HepG2 (cell line): ENCODE data around the gene PPP2R2B. TPM values are rescaled to one million over a fixed set of nuclear protein-coding genes. Genes with fewer than 3 reads are reported as not detected.

Experiments
- ATAC-seq: fragments of 200-7000 bp; cut with Tn5 transposase; 3 replicates; pipeline ENCODE4 v1.9.1; 2020; ENCODE audit warnings: mild to moderate bottlenecking, moderate library complexity
- BruUV-seq: library from RNA; stranded (reverse); fragments of 400-500 nt; replicated peaks from 2 replicates; lab custom pipeline; 2021; lab: Mats Ljungman, UMichigan
- CTCF ChIA-PET: fragments of 300-600 bp; formaldehyde crosslinking; extraction: SDS; loops from one replicate; lab custom pipeline; 2021; ENCODE audit warnings: low total read pairs, inconsistent platforms, low intra/inter-chr PET ratio; lab: Yijun Ruan, JAX
- POLR2A ChIA-PET: fragments of 350-600 bp; sonication (Branson Sonifier 250); formaldehyde crosslinking; loops from one replicate; lab custom pipeline; 2020; ENCODE audit warnings: antibody characterized with exemption, inconsistent platforms; lab: Yijun Ruan, JAX
- DNase-seq: peaks from one replicate; pipeline ENCODE4 v3.0.0-alpha.2; 2015; ENCODE audit warnings: low spot score
- FAIRE-seq: peaks from 3 replicates; lab custom pipeline; 2011; peaks lifted over from hg19 to GRCh38; lab: Jason Lieb, UNC
- H2AFZ ChIP-seq: one replicate; pipeline ENCODE4 v1.6.1; 2011; ENCODE audit warnings: low read length, inconsistent platforms
- H3K27ac ChIP-seq: fragments of 300-600 bp; 3 replicates; pipeline ENCODE4 v1.8.0; 2011; ENCODE audit warnings: mixed run types, mild to moderate bottlenecking, mixed read lengths, low read length, inconsistent platforms; ENCODE audit not compliant: insufficient read depth; ENCODE audit errors: extremely low read length
- H3K27me3 ChIP-seq, 2 experiments: fragments of 200-600 bp in 1 of 2; 2 replicates in 1 of 2; 3 replicates in 1 of 2; pipeline versions ENCODE4 v1.6.0 to v1.8.0; 2011; ENCODE audit warnings: low read length in 2 of 2, mild to moderate bottlenecking in 2 of 2, moderate library complexity in 2 of 2, inconsistent platforms in 1 of 2; ENCODE audit not compliant: insufficient read depth in 2 of 2, control insufficient read depth in 1 of 2
- H3K36me3 ChIP-seq, 2 experiments: fragments of 200-600 bp in 1 of 2; replicated peaks in 1 of 2; 2 replicates in 1 of 2; 3 replicates in 1 of 2; pipeline versions ENCODE4 v1.5.1 to v1.8.0; 2011; ENCODE audit warnings: low read length in 2 of 2, inconsistent platforms in 1 of 2; ENCODE audit not compliant: insufficient read depth in 2 of 2, control insufficient read depth in 1 of 2
- H3K4me1 ChIP-seq: 2 replicates; pipeline ENCODE4 v1.5.1; 2012; ENCODE audit warnings: low read length, inconsistent platforms; ENCODE audit not compliant: insufficient read depth
- H3K4me2 ChIP-seq: 2 replicates; pipeline ENCODE4 v1.6.0; 2011; ENCODE audit warnings: low read depth, low read length, inconsistent platforms
- H3K4me3 ChIP-seq, 3 experiments: fragments of 200-600 bp in 1 of 3; sonication (generic), shearing (Covaris generic) in 1 of 3; replicated peaks in 1 of 3; 2 replicates each; pipeline ENCODE4 v1.5.1; 2011 to 2016; ENCODE audit warnings: low read length in 3 of 3, inconsistent platforms in 2 of 3, low read depth in 2 of 3, mild to moderate bottlenecking in 2 of 3, control low read depth in 1 of 3, mixed read lengths in 1 of 3; ENCODE audit not compliant: insufficient read depth in 1 of 3
- H3K79me2 ChIP-seq: one replicate; pipeline ENCODE4 v1.6.1; 2011; ENCODE audit warnings: low read length, inconsistent platforms; ENCODE audit not compliant: insufficient read depth
- H3K9ac ChIP-seq: 2 replicates; pipeline ENCODE4 v1.6.0; 2011; ENCODE audit warnings: mild to moderate bottlenecking, low read depth, low read length, inconsistent platforms; ENCODE audit not compliant: insufficient read depth
- H3K9me3 ChIP-seq: 2 replicates; pipeline ENCODE4 v1.5.1; 2012; ENCODE audit warnings: mild to moderate bottlenecking, low read length
- H4K20me1 ChIP-seq: 2 replicates; pipeline ENCODE4 v1.6.0; 2011; ENCODE audit warnings: inconsistent platforms, mild to moderate bottlenecking, low read length, moderate library complexity; ENCODE audit not compliant: insufficient read depth
- HMG20B ChIP-seq: conservative IDR thresholded peaks from 2 replicates; pipeline ENCODE4 v1.6.1; 2016; ENCODE audit warnings: missing genetic modification reagents, missing compliant biosample characterization
- HOXD1 ChIP-seq: sonication (generic); formaldehyde crosslinking; IDR thresholded peaks from 2 replicates; pipeline ENCODE4 v1.5.0; 2020; ENCODE audit warnings: missing genetic modification reagents
- KDM2A ChIP-seq: sonication (generic); formaldehyde crosslinking; IDR thresholded peaks from 2 replicates; pipeline ENCODE4 v1.4.0; 2020; ENCODE audit warnings: low read depth, missing genetic modification reagents, borderline replicate concordance
- MYNN ChIP-seq: sonication (generic); formaldehyde crosslinking; IDR thresholded peaks from 2 replicates; pipeline ENCODE4 v1.4.0; 2020; ENCODE audit warnings: mild to moderate bottlenecking, low read depth, missing genetic modification reagents
- RORA ChIP-seq: sonication (generic); formaldehyde crosslinking; IDR thresholded peaks from 2 replicates; pipeline ENCODE4 v1.5.0; 2020; ENCODE audit warnings: mild to moderate bottlenecking, missing genetic modification reagents, moderate library complexity
- SALL1 ChIP-seq: sonication (generic); formaldehyde crosslinking; IDR thresholded peaks from 2 replicates; pipeline ENCODE4 v1.8.0; 2022; ENCODE audit warnings: mild to moderate bottlenecking, missing genetic modification reagents
- SAP130 ChIP-seq: IDR thresholded peaks from 2 replicates; pipeline ENCODE4 v1.6.1; 2016; ENCODE audit warnings: low read depth
- XRCC5 ChIP-seq: fragments of 200-400 bp; formaldehyde crosslinking; optimal IDR thresholded peaks from 2 replicates; pipeline ENCODE3; 2017; ENCODE audit warnings: mild to moderate bottlenecking, low read length
- ZBTB20 ChIP-seq: sonication (generic); formaldehyde crosslinking; IDR thresholded peaks from 2 replicates; pipeline ENCODE4 v1.8.1; 2023; ENCODE audit warnings: missing genetic modification reagents, low read depth, mild to moderate bottlenecking, borderline replicate concordance
- ZFAT ChIP-seq: sonication (generic); formaldehyde crosslinking; conservative IDR thresholded peaks from 2 replicates; pipeline ENCODE4 v1.8.1; 2023; ENCODE audit warnings: missing genetic modification reagents, inconsistent platforms
- ZNF101 ChIP-seq: sonication (generic); formaldehyde crosslinking; IDR thresholded peaks from 2 replicates; pipeline ENCODE4 v1.4.0; 2020; ENCODE audit warnings: mild to moderate bottlenecking, low read depth, missing genetic modification reagents, borderline replicate concordance
- ZNF563 ChIP-seq: sonication (generic); formaldehyde crosslinking; IDR thresholded peaks from 2 replicates; pipeline ENCODE4 v1.8.0; 2022; ENCODE audit warnings: mild to moderate bottlenecking, moderate library complexity, missing genetic modification reagents
- ZNF629 ChIP-seq: sonication (generic); formaldehyde crosslinking; conservative IDR thresholded peaks from 2 replicates; pipeline ENCODE4 v1.5.0; 2020; ENCODE audit warnings: missing genetic modification reagents
- WGBS: methylation state at CpG from one replicate; pipeline ENCODE4 v1.1.6; 2017; ENCODE audit warnings: low lambda C conversion rate; 5-methylcytosine and 5-hydroxymethylcytosine counted together
- in situ Hi-C: cut with HindIII; loops from 2 replicates; pipeline ENCODE4 v1.10.0; 2017; ENCODE audit warnings: low pct_unique_long_range_greater_than_20kb; ENCODE audit not compliant: extremely low pct_ligation_motif_present
- intact Hi-C: fragments of 100-400 bp; cut with micrococcal nuclease; formaldehyde crosslinking; loops from one replicate; pipeline ENCODE4 v1.10.0; 2022; ENCODE audit not compliant: unreplicated experiment
- polyA plus RNA-seq, 8 experiments: library from polyadenylated mRNA; depleted of rRNA in 3 of 8; stranded (reverse) in 7 of 8; unstranded in 1 of 8; fragments of >200 nt; fragmentation: Illumina TruSeq in 4 of 8; extraction: Trizol in 4 of 8; gene quantifications; 2 replicates each; pipeline versions ENCODE4 v1.2.1 to v1.2.3, GENCODE V29; 2011 to 2016; ENCODE audit warnings: low read depth in 4 of 8, missing spikeins in 1 of 8, mixed read lengths in 1 of 8; ENCODE audit not compliant: insufficient read depth in 1 of 8
- total RNA-seq, 5 experiments: library from RNA; depleted of rRNA; stranded (reverse); fragments of >200 nt; fragmentation: Illumina TruSeq; extraction: Trizol; gene quantifications; 2 replicates each; pipeline ENCODE4 v1.2.3, GENCODE V29; 2016; ENCODE audit warnings: low read depth in 1 of 5
- TF ChIP-seq, protein P1 (sequence below): sonication (generic); formaldehyde crosslinking; IDR thresholded peaks from 2 replicates; pipeline ENCODE4 v1.4.0; 2020; ENCODE audit warnings: missing genetic modification reagents
- TF ChIP-seq, protein P2 (sequence below): sonication (generic); formaldehyde crosslinking; IDR thresholded peaks from 2 replicates; pipeline ENCODE4 v1.4.0; 2020; ENCODE audit warnings: missing genetic modification reagents
- TF ChIP-seq, protein P3 (sequence below): sonication (generic); formaldehyde crosslinking; IDR thresholded peaks from 2 replicates; pipeline ENCODE4 v1.5.0; 2020; ENCODE audit warnings: missing genetic modification reagents
- TF ChIP-seq, protein P4 (sequence below): sonication (generic); formaldehyde crosslinking; conservative IDR thresholded peaks from 2 replicates; pipeline ENCODE4 v1.4.0; 2020; ENCODE audit warnings: missing genetic modification reagents

PPP2R2B gene
- total and polyA plus RNA-seq, 2 of the 13 experiments (the other 11 are each of a cell fraction or from before 2014, with no cell fraction given), result not detected

DNA sequence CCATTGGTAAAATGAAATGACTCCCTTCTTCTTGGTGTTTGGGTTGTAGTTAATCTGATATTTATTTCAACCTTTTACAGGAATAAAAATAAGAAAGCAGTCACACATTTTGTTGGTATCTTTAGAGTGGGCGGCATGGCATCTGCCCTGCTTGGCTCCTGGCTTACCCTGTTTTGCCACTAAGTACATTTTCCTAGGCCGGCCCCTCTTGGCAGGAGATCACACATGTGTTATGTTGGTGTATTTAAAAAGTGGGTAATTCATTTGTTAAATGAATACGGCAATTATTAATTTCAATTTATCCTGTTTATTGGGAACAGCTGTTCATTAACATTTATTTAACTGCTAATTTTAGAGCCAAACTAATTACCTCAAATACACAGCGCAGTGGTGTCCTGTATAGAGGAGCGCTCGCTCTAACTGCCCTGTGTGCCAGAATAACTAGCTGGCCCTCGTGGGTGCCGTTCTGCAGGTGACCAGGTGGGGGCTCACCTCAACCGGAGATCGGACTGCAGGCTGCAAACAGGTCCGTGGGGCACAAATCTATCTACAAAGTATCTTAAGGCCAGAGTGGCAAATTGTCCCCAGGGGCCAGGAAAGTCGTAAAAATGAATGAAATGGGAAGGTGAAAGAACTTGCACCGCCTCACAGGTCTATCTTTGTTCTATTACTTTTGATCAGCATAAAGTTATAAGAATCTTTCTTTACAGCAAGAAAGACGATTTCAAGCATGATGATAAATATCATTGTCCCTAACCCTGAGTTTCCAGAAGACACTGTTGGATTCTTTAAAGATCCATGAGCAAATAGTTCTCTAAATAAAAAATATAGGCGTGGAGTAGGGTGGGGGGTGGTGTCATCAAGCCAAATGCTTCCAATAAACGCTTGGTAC is 336.4 kb downstream of the PPP2R2B start:
- Histone ChIP-seq H3K27me3 (no peaks in the 10 kb centered on the region), H3K9ac (no peak overlapping the region), H2AFZ (no peak overlapping the region), H3K36me3 (no peaks in the 10 kb centered on the region), H3K27ac (no peak overlapping the region), H3K4me1 (no peaks in the 10 kb centered on the region), H3K9me3 (no peaks in the 10 kb centered on the region), H3K79me2 (no peaks in the 10 kb centered on the region), H4K20me1 (no peaks in the 10 kb centered on the region), H3K4me3 (no peak overlapping the region), H3K4me2 (no peak overlapping the region)
- 21% methylated on average over 16 of the region's 16 CpGs for WGBS
- DNase-seq, result peak; percentile 38
- ChIA-PET POLR2A (interaction anchor here (0.6 kb wide), 1 partner anchor 10 kb away, joined by 3 read pairs; no protein-coding TSS in a partner anchor), CTCF (interaction anchor here (1.1 to 2.1 kb wide), 3 partner anchors 9 to 647 kb away, joined by 3 to 15 read pairs (median 4); no protein-coding TSS in a partner anchor)
- no TSS peak for BruUV-seq
- in situ Hi-C loops, result loop anchor here (5.0 to 10.0 kb wide), 2 partner anchors 425 to 643 kb away; no protein-coding TSS in a partner anchor
- ATAC-seq, result peak; percentile 98
- intact Hi-C loops, result loop anchor here (1.0 to 5.0 kb wide), 2 partner anchors 80 to 424 kb away; no protein-coding TSS in a partner anchor
- peak; percentile 18 for FAIRE-seq
- TF ChIP-seq, protein P1, sequence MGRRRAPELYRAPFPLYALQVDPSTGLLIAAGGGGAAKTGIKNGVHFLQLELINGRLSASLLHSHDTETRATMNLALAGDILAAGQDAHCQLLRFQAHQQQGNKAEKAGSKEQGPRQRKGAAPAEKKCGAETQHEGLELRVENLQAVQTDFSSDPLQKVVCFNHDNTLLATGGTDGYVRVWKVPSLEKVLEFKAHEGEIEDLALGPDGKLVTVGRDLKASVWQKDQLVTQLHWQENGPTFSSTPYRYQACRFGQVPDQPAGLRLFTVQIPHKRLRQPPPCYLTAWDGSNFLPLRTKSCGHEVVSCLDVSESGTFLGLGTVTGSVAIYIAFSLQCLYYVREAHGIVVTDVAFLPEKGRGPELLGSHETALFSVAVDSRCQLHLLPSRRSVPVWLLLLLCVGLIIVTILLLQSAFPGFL (CRISPR knock-in tag), result no peak
- TF ChIP-seq, protein P2, sequence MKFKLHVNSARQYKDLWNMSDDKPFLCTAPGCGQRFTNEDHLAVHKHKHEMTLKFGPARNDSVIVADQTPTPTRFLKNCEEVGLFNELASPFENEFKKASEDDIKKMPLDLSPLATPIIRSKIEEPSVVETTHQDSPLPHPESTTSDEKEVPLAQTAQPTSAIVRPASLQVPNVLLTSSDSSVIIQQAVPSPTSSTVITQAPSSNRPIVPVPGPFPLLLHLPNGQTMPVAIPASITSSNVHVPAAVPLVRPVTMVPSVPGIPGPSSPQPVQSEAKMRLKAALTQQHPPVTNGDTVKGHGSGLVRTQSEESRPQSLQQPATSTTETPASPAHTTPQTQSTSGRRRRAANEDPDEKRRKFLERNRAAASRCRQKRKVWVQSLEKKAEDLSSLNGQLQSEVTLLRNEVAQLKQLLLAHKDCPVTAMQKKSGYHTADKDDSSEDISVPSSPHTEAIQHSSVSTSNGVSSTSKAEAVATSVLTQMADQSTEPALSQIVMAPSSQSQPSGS (CRISPR knock-in tag), result no peak
- TF ChIP-seq HMG20B (CRISPR knock-in tag), result no peak
- TF ChIP-seq SALL1 (CRISPR knock-in tag), result no peak
- no peak for TF ChIP-seq ZNF629 (CRISPR knock-in tag)
- TF ChIP-seq ZNF101 (CRISPR knock-in tag), result no peak
- TF ChIP-seq, protein P3, sequence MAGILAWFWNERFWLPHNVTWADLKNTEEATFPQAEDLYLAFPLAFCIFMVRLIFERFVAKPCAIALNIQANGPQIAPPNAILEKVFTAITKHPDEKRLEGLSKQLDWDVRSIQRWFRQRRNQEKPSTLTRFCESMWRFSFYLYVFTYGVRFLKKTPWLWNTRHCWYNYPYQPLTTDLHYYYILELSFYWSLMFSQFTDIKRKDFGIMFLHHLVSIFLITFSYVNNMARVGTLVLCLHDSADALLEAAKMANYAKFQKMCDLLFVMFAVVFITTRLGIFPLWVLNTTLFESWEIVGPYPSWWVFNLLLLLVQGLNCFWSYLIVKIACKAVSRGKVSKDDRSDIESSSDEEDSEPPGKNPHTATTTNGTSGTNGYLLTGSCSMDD (CRISPR knock-in tag), result no peak
- TF ChIP-seq MYNN (CRISPR knock-in tag), result no peak
- TF ChIP-seq SAP130 (CRISPR knock-in tag), result no peak
- TF ChIP-seq RORA (CRISPR knock-in tag), result no peak
- TF ChIP-seq XRCC5, result peak; percentile 55
- TF ChIP-seq ZFAT (CRISPR knock-in tag), result no peak
- no peak for TF ChIP-seq ZNF563
- no peak for TF ChIP-seq HOXD1 (CRISPR knock-in tag)
- peak; percentile 45; the same call in 1 of the 2 replicates for TF ChIP-seq KDM2A
- TF ChIP-seq ZBTB20, result no peak
- TF ChIP-seq, protein P4, sequence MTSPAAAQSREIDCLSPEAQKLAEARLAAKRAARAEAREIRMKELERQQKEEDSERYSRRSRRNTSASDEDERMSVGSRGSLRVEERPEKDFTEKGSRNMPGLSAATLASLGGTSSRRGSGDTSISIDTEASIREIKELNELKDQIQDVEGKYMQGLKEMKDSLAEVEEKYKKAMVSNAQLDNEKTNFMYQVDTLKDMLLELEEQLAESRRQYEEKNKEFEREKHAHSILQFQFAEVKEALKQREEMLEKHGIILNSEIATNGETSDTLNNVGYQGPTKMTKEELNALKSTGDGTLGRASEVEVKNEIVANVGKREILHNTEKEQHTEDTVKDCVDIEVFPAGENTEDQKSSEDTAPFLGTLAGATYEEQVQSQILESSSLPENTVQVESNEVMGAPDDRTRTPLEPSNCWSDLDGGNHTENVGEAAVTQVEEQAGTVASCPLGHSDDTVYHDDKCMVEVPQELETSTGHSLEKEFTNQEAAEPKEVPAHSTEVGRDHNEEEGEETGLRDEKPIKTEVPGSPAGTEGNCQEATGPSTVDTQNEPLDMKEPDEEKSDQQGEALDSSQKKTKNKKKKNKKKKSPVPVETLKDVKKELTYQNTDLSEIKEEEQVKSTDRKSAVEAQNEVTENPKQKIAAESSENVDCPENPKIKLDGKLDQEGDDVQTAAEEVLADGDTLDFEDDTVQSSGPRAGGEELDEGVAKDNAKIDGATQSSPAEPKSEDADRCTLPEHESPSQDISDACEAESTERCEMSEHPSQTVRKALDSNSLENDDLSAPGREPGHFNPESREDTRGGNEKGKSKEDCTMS (CRISPR knock-in tag), result no peak
